GM10248 (cell line): Measurements from ENCODE around the gene ZNF24.

ENCODE experiments used
- CTCF ChIA-PET: fragments of 300-600 bp; sonication (Branson Sonifier 250); formaldehyde crosslinking; extraction: SDS; loops from one replicate; lab custom pipeline; 2021; ENCODE audit warnings: antibody characterized with exemption; lab: Yijun Ruan, JAX
- POLR2A ChIA-PET: fragments of 350-650 bp; sonication (Branson Sonifier 250); formaldehyde crosslinking; extraction: SDS; loops from one replicate; lab custom pipeline; 2020; ENCODE audit warnings: antibody characterized with exemption; lab: Yijun Ruan, JAX
- DNase-seq: peaks from one replicate; pipeline ENCODE4 v3.0.0; 2012; ENCODE audit errors: extremely low spot score
- TF ChIP-seq, protein P1 (sequence below): IDR thresholded peaks from 2 replicates; pipeline ENCODE4 v1.5.1; 2012; ENCODE audit warnings: mild to moderate bottlenecking, low read depth; ENCODE audit errors: extremely low read depth, missing control alignments, control extremely low read depth

Gene ZNF24

GRCh38 chr18:35386600-35387100, 42.4 kb upstream of the ZNF24 start:
- TF ChIP-seq, protein P1, sequence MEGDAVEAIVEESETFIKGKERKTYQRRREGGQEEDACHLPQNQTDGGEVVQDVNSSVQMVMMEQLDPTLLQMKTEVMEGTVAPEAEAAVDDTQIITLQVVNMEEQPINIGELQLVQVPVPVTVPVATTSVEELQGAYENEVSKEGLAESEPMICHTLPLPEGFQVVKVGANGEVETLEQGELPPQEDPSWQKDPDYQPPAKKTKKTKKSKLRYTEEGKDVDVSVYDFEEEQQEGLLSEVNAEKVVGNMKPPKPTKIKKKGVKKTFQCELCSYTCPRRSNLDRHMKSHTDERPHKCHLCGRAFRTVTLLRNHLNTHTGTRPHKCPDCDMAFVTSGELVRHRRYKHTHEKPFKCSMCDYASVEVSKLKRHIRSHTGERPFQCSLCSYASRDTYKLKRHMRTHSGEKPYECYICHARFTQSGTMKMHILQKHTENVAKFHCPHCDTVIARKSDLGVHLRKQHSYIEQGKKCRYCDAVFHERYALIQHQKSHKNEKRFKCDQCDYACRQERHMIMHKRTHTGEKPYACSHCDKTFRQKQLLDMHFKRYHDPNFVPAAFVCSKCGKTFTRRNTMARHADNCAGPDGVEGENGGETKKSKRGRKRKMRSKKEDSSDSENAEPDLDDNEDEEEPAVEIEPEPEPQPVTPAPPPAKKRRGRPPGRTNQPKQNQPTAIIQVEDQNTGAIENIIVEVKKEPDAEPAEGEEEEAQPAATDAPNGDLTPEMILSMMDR, result peak; percentile 83
- peak; percentile 70 for DNase-seq
- ChIA-PET POLR2A (no interaction called here), CTCF (interaction anchor here (0.6 to 4.2 kb wide), 54 partner anchors 8 to 895 kb away, joined by 3 to 38 read pairs (median 4); partner anchors contain the start of genes MAPRE2 and ZNF24)

DNA sequence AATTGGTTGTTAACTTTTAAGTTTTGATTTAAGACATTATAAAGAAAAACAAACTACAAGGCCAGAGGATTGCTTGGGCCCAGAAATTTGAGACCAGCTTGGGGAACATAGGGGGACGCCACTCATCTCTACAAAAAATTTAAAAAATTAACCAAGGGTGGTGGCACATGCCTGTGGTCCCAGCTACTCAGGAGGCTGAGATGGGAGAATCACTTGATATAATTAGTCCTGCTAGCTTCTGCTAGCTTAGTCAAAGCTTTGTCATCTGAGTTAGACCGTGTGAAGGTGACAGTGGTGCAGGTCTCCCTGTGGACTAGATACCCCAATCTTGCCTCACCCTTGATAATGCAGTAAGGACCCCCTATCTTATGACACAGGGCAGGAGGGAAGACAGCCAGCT, 38.9 kb upstream of the ZNF24 start:
- ChIA-PET POLR2A (no interaction called here), CTCF (interaction anchor here (1.2 to 4.2 kb wide), 5 partner anchors 8 to 129 kb away, joined by 3 to 38 read pairs (median 3); no protein-coding TSS in a partner anchor)
- TF ChIP-seq, protein P1, result no peak
- no peak for DNase-seq

GRCh38 chr18:35379421-35379820, 35.2 kb upstream of the ZNF24 start:
- POLR2A ChIA-PET, result no interaction called here
- no peak for DNase-seq
- CTCF ChIA-PET, result interaction anchor here (1.8 kb wide), 2 partner anchors 16 to 29 kb away, joined by 4 read pairs; no protein-coding TSS in a partner anchor
- TF ChIP-seq, protein P1, result no peak

DNA sequence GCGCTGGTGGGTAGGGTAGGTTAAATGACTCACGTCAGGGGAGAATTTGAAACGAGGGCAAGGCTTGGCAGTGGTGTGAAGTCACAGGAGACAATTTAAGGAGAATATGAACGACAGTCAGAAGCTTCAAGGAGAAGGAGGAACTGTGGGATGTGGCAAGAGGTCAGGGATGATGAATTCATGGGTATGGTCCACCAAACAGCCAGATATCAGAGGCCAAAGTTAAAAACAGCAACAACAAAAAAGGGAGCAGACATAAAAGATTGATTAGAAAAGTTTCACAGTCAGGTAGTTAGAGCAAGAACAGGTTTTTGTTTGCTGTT, 34.3 kb upstream of the ZNF24 start:
- TF ChIP-seq, protein P1, result no peak
- no peak for DNase-seq
- CTCF ChIA-PET, result no interaction called here
- POLR2A ChIA-PET, result no interaction called here

GRCh38 chr18:35377875-35378573, 33.8 kb upstream of the ZNF24 start:
- TF ChIP-seq, protein P1, result no peak
- no peak for DNase-seq
- CTCF ChIA-PET, result no interaction called here
- POLR2A ChIA-PET, result no interaction called here

GRCh38 chr18:35376742-35377695, 32.8 kb upstream of the ZNF24 start, which contains the start of gene ZNF396:
Gene ZNF396, minus strand, starts transcription at chr18:35377337. Its CDS starts 3,045 bp downstream, at chr18:35374292.
- peak; percentile 82 for DNase-seq
- CTCF ChIA-PET, result no interaction called here
- TF ChIP-seq, protein P1, result no peak
- POLR2A ChIA-PET, result no interaction called here
